ENCODE data around the gene ORM1. TPM values are rescaled to one million over a fixed set of nuclear protein-coding genes. Genes with fewer than 3 reads are reported as not detected.

Gene ORM1
- total RNA-seq, 2 donors from 2014 or later: 43.8 TPM; not detected in 1

- Histone ChIP-seq H3K9me3 (no peaks in the 10 kb centered on the region), H3K36me3 (replicated peaks in 1 of 2; ENCODE audit: insufficient read depth in 1 of 2, low read depth in 2 of 2) (no peaks in the 10 kb centered on the region), H3K4me3 (no peak overlapping the region), H3K27me3 (no peaks in the 10 kb centered on the region), H3K27ac (no peak overlapping the region), H3K4me1 (no peaks in the 10 kb centered on the region)
- TF ChIP-seq POLR2A (IDR thresholded peaks at IDR 0.05): no peak
- WGBS, 2 donors: 91 to 92% methylated on average over 13 of the region's 13 CpGs
- ATAC-seq (no peak), DNase-seq (peak in 3 of 4 donors; percentile 1 to 9 (median 8))
- intact Hi-C loops (cut with DNase I): no loop called here
Observed at GRCh38 chr9:114308361-114308950, 14.4 kb upstream of the ORM1 start.

GRCh38 chr9:114309096-114309495 lies 13.8 kb upstream of the ORM1 start:
- TF ChIP-seq CTCF (IDR thresholded peaks at IDR 0.05) (no peak), POLR2A (IDR thresholded peaks at IDR 0.05) (no peak)
- Histone ChIP-seq H3K27me3 (no peaks in the 10 kb centered on the region), H3K9me3 (no peaks in the 10 kb centered on the region), H3K36me3 (replicated peaks in 1 of 2; ENCODE audit: insufficient read depth in 1 of 2, low read depth in 2 of 2) (no peaks in the 10 kb centered on the region), H3K4me1 (no peaks in the 10 kb centered on the region), H3K4me3 (no peak overlapping the region), H3K27ac (no peak overlapping the region)
- ATAC-seq: no peak
- intact Hi-C loops (cut with DNase I): no loop called here
- peak in 2 of 4 donors; percentile 7 to 10 for DNase-seq
- WGBS, 2 donors: 88 to 90% methylated on average over 13 of the region's 13 CpGs

GRCh38 chr9:114310471-114311450 lies 12.1 kb upstream of the ORM1 start:
- no peaks in the 10 kb centered on the region for H3K36me3 ChIP-seq (replicated peaks in 1 of 2; ENCODE audit: insufficient read depth in 1 of 2, low read depth in 2 of 2)
- no peak overlapping the region for H3K4me3 ChIP-seq
- H3K4me1 ChIP-seq: peaks cover 12% of the 10 kb centered on the region
- ATAC-seq (no peak), DNase-seq (peak in 3 of 4 donors; percentile 0 to 5 (median 4))
- TF ChIP-seq POLR2A (IDR thresholded peaks at IDR 0.05) (no peak), CTCF (IDR thresholded peaks at IDR 0.05) (no peak)
- intact Hi-C loops (cut with DNase I): no loop called here
- H3K27ac ChIP-seq: no peak overlapping the region
- WGBS, 2 donors: 84 to 86% methylated on average over 22 of the region's 22 CpGs
- H3K9me3 ChIP-seq: no peaks in the 10 kb centered on the region
- H3K27me3 ChIP-seq: no peaks in the 10 kb centered on the region

- Histone ChIP-seq H3K27me3 (no peaks in the 10 kb centered on the region), H3K4me1 (peaks cover 12% of the 10 kb centered on the region), H3K9me3 (no peaks in the 10 kb centered on the region), H3K36me3 (replicated peaks in 1 of 2; ENCODE audit: insufficient read depth in 1 of 2, low read depth in 2 of 2) (no peaks in the 10 kb centered on the region), H3K4me3 (no peak overlapping the region), H3K27ac (no peak overlapping the region)
- WGBS, 2 donors: 91% methylated on average over 28 of the region's 28 CpGs
- intact Hi-C loops (cut with DNase I): no loop called here
- TF ChIP-seq CTCF (IDR thresholded peaks at IDR 0.05): no peak
- TF ChIP-seq POLR2A (IDR thresholded peaks at IDR 0.05): no peak
- DNase-seq (peak in 3 of 4 donors; percentile 1 to 7 (median 2)), ATAC-seq (no peak)
Observed at GRCh38 chr9:114311571-114312512, 11.1 kb upstream of the ORM1 start.
